H1 (cell line): ENCODE data around the gene FNDC5. TPM values are rescaled to one million over a fixed set of nuclear protein-coding genes. Genes with fewer than 3 reads are reported as not detected.

ENCODE experiments used
- ATF3 ChIP-seq: IDR thresholded peaks from 2 replicates; pipeline ENCODE4 v1.6.1; 2011; ENCODE audit warnings: low read depth, mild to moderate bottlenecking, low read length; ENCODE audit not compliant: insufficient read depth
- CHD7 ChIP-seq: fragments of 300-600 bp; sonication (generic); IDR thresholded peaks from 2 replicates; pipeline ENCODE4 v1.7.1; 2012; ENCODE audit warnings: low read length, moderate library complexity, mild to moderate bottlenecking, inconsistent platforms; ENCODE audit not compliant: insufficient replicate concordance
- JUND ChIP-seq: IDR thresholded peaks from 2 replicates; pipeline ENCODE4 v1.6.1; 2011; ENCODE audit warnings: mild to moderate bottlenecking, improper control_type of control experiment, low read length
- KDM1A ChIP-seq: fragments of 200-600, 300-600 bp; sonication (generic); IDR thresholded peaks from 2 replicates; pipeline ENCODE4 v1.7.1; 2016; ENCODE audit warnings: mild to moderate bottlenecking, low read length, borderline replicate concordance
- RNF2 ChIP-seq: fragments of 200-900, 300-1000 bp; sonication (generic); IDR thresholded peaks from 2 replicates; pipeline ENCODE4 v1.7.1; 2016; ENCODE audit warnings: borderline replicate concordance, low read depth, mild to moderate bottlenecking, antibody characterized with exemption, low read length; ENCODE audit not compliant: poor library complexity, severe bottlenecking; ENCODE audit errors: missing control alignments
- SP1 ChIP-seq: IDR thresholded peaks from 2 replicates; pipeline ENCODE4 v1.6.1; 2011; ENCODE audit warnings: low read depth, low read length
- polyA plus RNA-seq, 7 experiments: library from polyadenylated mRNA; depleted of rRNA in 3 of 7; stranded (reverse) in 5 of 7; unstranded in 2 of 7; fragments of >200 nt in 5 of 7; fragments of 200-250 nt in 2 of 7; gene quantifications; 1 replicate in 5 of 7; 2 replicates in 1 of 7; 4 replicates in 1 of 7; pipeline versions ENCODE4 v1.2.1 to v1.2.3, GENCODE V29; 2011 to 2013; ENCODE audit warnings: missing spikeins in 2 of 7, mixed read lengths in 2 of 7
- total RNA-seq: library from RNA; stranded (reverse); fragmentation: NEBNext Ultra II Directional; extraction: Animal tissue kit (Norgen Biotek cat#: 25700); gene quantifications from 2 replicates; pipeline ENCODE4 v1.2.1, GENCODE V29; 2021

Gene FNDC5
- total and polyA plus RNA-seq, 2 of the 8 experiments (the other 6 are each of a cell fraction or from before 2014, with no cell fraction given), result 1.8 to 2.0 TPM

GRCh38 chr1:32867671-32868070 lies 3.0 kb downstream of the FNDC5 start (continued):
- TF ChIP-seq CHD7 (no peak), RNF2 (no peak), JUND (no peak), KDM1A (no peak), ATF3 (no peak), SP1 (no peak)
